KMS-11 (cell line): ENCODE measurements around the gene GSTA4.

Experiments used
- H2AFZ ChIP-seq: fragments of 200-600 bp; sonication (generic); 2 replicates; pipeline ENCODE4 v1.6.1; 2016; ENCODE audit warnings: antibody characterized with exemption, mixed run types, low read depth
- H3K27ac ChIP-seq: fragments of 200-600 bp; sonication (generic); 2 replicates; pipeline ENCODE4 v1.6.1; 2016; ENCODE audit warnings: mild to moderate bottlenecking, mixed run types
- H3K27me3 ChIP-seq: fragments of 200-600 bp; sonication (generic); 2 replicates; pipeline ENCODE4 v1.6.1; 2017; ENCODE audit warnings: mild to moderate bottlenecking, low read depth, mixed run types, moderate library complexity; ENCODE audit not compliant: insufficient read depth
- H3K36me3 ChIP-seq: fragments of 200-600 bp; sonication (generic); 2 replicates; pipeline ENCODE4 v1.6.1; 2017; ENCODE audit warnings: mild to moderate bottlenecking, mixed run types; ENCODE audit not compliant: insufficient read depth
- H3K4me1 ChIP-seq: fragments of 200-600 bp; sonication (generic); 2 replicates; pipeline ENCODE4 v1.6.1; 2016; ENCODE audit warnings: mild to moderate bottlenecking, low read depth, mixed run types; ENCODE audit not compliant: poor library complexity, severe bottlenecking
- H3K4me2 ChIP-seq: fragments of 200-600 bp; sonication (generic); 2 replicates; pipeline ENCODE4 v1.7.0; 2016; ENCODE audit warnings: mild to moderate bottlenecking, mixed run types
- H3K4me3 ChIP-seq: fragments of 200-600 bp; sonication (generic); IDR thresholded peaks from 2 replicates; pipeline ENCODE4 v1.6.1; 2017; ENCODE audit warnings: low read depth, low read length, mixed read lengths; ENCODE audit not compliant: insufficient read depth
- H3K79me2 ChIP-seq: fragments of 200-600 bp; sonication (generic); 2 replicates; pipeline ENCODE4 v1.6.1; 2016; ENCODE audit warnings: low read depth, mixed run types; ENCODE audit not compliant: insufficient read depth
- H3K9ac ChIP-seq: fragments of 200-600 bp; sonication (generic); 2 replicates; pipeline ENCODE4 v1.6.1; 2016; ENCODE audit warnings: mild to moderate bottlenecking, mixed run types
- H4K20me1 ChIP-seq: fragments of 200-600 bp; sonication (generic); 2 replicates; pipeline ENCODE4 v1.6.1; 2016; ENCODE audit warnings: mild to moderate bottlenecking, mixed run types; ENCODE audit not compliant: insufficient read depth
- TF ChIP-seq, protein P1 (sequence below): fragments of 200-600 bp; sonication (generic); conservative IDR thresholded peaks from 2 replicates; pipeline ENCODE4 v1.6.1; 2017; ENCODE audit warnings: low read depth, mild to moderate bottlenecking, antibody characterized with exemption, low read length, moderate library complexity, mixed read lengths

GSTA4 gene

DNA sequence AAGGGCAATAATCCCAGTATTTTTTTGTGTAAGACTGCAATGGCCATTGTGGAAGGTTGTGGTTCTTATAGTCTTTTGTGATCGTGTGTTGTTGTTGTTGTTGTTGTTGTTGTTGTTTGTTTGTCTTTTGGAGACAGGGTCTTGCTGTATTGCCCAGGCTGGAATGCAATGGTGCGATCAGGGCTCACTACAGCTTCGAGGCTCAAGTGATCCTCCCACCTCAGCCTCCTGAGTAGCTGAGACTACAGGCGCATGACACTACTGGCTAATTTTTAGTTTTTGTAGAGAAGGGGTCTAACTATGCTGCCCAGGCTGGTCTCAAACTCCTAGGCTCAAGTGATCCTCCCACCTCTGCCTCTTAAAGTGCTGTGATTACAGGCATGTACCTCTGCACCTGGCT is 3.5 kb upstream of the GSTA4 start:
- no peaks in the 10 kb centered on the region for H3K36me3 ChIP-seq
- H3K4me1 ChIP-seq = peaks cover 15% of the 10 kb centered on the region
- no peak overlapping the region for H3K4me2 ChIP-seq
- H4K20me1 ChIP-seq = no peaks in the 10 kb centered on the region
- no peak overlapping the region for H2AFZ ChIP-seq
- H3K9ac ChIP-seq = no peak overlapping the region
- no peak overlapping the region for H3K27ac ChIP-seq
- TF ChIP-seq, protein P1, sequence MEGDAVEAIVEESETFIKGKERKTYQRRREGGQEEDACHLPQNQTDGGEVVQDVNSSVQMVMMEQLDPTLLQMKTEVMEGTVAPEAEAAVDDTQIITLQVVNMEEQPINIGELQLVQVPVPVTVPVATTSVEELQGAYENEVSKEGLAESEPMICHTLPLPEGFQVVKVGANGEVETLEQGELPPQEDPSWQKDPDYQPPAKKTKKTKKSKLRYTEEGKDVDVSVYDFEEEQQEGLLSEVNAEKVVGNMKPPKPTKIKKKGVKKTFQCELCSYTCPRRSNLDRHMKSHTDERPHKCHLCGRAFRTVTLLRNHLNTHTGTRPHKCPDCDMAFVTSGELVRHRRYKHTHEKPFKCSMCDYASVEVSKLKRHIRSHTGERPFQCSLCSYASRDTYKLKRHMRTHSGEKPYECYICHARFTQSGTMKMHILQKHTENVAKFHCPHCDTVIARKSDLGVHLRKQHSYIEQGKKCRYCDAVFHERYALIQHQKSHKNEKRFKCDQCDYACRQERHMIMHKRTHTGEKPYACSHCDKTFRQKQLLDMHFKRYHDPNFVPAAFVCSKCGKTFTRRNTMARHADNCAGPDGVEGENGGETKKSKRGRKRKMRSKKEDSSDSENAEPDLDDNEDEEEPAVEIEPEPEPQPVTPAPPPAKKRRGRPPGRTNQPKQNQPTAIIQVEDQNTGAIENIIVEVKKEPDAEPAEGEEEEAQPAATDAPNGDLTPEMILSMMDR = no peak
- no peak overlapping the region for H3K4me3 ChIP-seq
- no peaks in the 10 kb centered on the region for H3K27me3 ChIP-seq
- no peaks in the 10 kb centered on the region for H3K79me2 ChIP-seq

DNA sequence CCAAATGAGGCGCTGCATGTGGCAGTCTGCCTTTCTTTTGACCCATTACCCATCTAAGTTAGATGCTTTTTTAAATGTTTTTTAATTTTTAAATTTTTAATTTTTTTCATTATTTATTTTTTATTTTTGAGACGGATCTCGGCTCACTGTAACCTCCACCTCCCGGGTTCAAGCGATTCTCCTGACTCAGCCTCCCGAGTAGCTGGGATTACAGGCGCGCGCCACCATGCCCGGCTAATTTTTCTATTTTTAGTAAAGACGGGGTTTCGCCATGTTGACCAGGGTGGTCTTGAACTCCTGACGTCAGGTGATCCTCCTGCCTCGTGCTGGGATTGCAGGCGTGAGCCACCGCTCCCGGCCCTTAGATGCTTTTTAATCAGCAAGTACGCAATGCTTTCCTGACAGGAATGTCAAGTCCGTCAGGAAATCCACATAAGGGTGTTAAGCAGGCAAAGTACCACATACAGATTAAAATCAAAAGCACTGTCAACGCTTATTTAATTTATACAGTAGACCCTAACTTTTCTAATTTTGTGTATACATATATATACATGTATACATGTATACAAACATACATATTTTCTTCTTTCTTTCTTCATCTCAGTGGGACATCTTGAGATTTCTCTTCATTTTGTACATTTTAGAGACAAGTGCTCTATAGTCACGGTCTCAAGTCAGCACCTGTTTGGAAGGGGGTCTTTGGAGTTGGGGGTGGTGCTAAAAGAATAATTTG is 995 bp upstream of the GSTA4 start:
- H3K4me1 ChIP-seq = peaks cover 12% of the 10 kb centered on the region
- H3K9ac ChIP-seq = peak overlapping the region; percentile 9; the same call in 1 of the 2 replicates
- no peaks in the 10 kb centered on the region for H3K27me3 ChIP-seq

DNA sequence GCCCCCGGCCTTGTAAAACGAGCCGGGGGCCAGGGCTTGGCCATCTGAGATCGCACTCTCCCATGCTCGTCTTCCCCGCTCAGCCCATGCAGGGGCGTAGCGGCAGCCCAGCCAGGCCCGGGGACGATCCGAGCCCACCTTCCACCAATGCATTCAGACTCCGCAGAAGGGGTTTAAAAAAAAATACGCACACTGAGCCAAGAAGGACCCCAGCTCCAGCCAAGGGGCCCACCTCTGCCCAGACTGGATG is 320 bp downstream of the GSTA4 start:
- Histone ChIP-seq H3K36me3 (no peaks in the 10 kb centered on the region), H3K4me2 (peak overlapping the region; percentile 81), H3K9ac (peak overlapping the region; percentile 80), H4K20me1 (no peaks in the 10 kb centered on the region), H3K79me2 (no peaks in the 10 kb centered on the region), H3K27me3 (no peaks in the 10 kb centered on the region), H3K27ac (peak overlapping the region; percentile 87), H3K4me3 (no peak overlapping the region), H3K4me1 (peaks cover 8% of the 10 kb centered on the region), H2AFZ (peak overlapping the region; percentile 90)
- TF ChIP-seq, protein P1 = no peak

More for the DNA sequence above, 995 bp upstream of the GSTA4 start:
- Histone ChIP-seq H2AFZ (peak overlapping the region; percentile 12), H3K4me2 (peak overlapping the region; percentile 43), H3K36me3 (no peaks in the 10 kb centered on the region), H3K27ac (peak overlapping the region; percentile 16; the same call in 1 of the 2 replicates), H3K79me2 (no peaks in the 10 kb centered on the region), H3K4me3 (no peak overlapping the region), H4K20me1 (no peaks in the 10 kb centered on the region)
- TF ChIP-seq, protein P1 = no peak

DNA sequence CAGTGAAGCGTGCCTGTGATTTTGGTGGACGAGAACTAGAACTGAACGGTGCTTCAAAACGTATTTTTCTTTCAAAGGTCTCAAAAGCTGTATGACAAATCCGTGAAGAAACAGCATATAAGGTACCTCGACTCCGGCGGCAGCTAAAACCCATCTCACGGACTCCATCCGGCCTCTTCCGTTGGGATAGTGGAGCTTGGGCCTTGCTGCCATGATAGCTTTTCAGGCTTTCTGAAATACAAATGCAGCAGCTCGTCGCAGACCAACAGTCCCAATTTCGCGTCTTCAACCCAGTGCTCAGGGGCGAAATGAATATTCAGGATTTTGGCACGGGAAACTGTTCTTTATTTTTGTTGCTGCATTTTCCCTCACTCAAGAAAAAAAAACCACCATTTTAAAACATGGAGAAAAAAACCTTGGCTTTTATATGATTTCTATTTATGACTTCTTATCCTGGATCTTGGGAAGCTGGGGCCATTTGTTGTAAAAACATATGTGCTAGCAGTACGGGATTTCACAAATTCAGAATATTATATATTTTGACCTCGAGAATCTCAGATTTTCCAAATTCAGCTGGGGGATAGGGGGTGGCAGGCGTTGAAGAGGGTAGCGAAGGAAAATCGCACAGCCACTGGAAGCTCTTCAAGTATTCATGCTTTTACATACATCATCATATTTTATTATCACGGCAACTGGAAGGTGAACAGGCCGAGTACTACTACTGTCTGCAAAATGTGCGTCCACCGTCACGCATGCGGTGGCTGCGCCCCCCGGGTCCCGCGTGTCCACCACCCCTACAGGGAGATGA is 849 bp downstream of the GSTA4 start:
- Histone ChIP-seq H3K4me3 (no peak overlapping the region), H4K20me1 (no peaks in the 10 kb centered on the region), H3K36me3 (no peaks in the 10 kb centered on the region), H3K4me1 (peaks cover 8% of the 10 kb centered on the region), H3K9ac (peak overlapping the region; percentile 80), H3K79me2 (no peaks in the 10 kb centered on the region), H2AFZ (peak overlapping the region; percentile 90), H3K4me2 (peak overlapping the region; percentile 81), H3K27me3 (no peaks in the 10 kb centered on the region), H3K27ac (peak overlapping the region; percentile 87)
- TF ChIP-seq, protein P1 = no peak
